SK-MEL-5 (cell line): ENCODE results near the gene INSL4. TPM values are rescaled to one million over a fixed set of nuclear protein-coding genes. Genes with fewer than 3 reads are reported as not detected.

Experiments used
- small RNA-seq, 2 experiments: library from RNA; depleted of rRNA; stranded (forward); fragments of <200 nt; gene quantifications; one replicate each; pipeline ENCODE3, GENCODE V24; 2014
- total RNA-seq: library from RNA; depleted of rRNA; stranded (reverse); fragments of >200 nt; shearing (Covaris generic); gene quantifications from 2 replicates; pipeline ENCODE4 v1.2.3, GENCODE V29; 2014; rRNA removed

INSL4 gene
- total RNA-seq, 1 experiment from 2014 or later: 0.40 TPM

Small RNA genes lying within 50 kb of the gene (small RNA-seq; reads per million reads assigned to genes)
- 0 reads per million in 2 experiments for gene AL133547.1

Other genes starting within 250 kb of the INSL4 start
- 4.3 and 5.7 TPM in 2 replicates for gene JAK2, start 246.1 kb upstream of the INSL4 start, total RNA-seq
- not detected in 2 replicates for gene INSL6, start 45.8 kb upstream of the INSL4 start, total RNA-seq
- not detected in 2 replicates for gene RLN2, start 73.3 kb downstream of the INSL4 start, total RNA-seq
- gene RLN1, start 108.5 kb downstream of the INSL4 start, total RNA-seq: not detected in 2 replicates
- 38.0 and 40.2 TPM in 2 replicates for gene PLGRKT, start 206.5 kb downstream of the INSL4 start, total RNA-seq
- gene CD274, start 219.1 kb downstream of the INSL4 start, total RNA-seq: 3.4 and 3.8 TPM in 2 replicates